GM12892 (cell line): Measurements from ENCODE around the gene DISP1.

Source experiments
- DNase-seq: peaks from one replicate; pipeline ENCODE4 v3.0.0; 2011; ENCODE audit not compliant: insufficient read length
- FAIRE-seq: peaks from 2 replicates; lab custom pipeline; 2011; peaks lifted over from hg19 to GRCh38; lab: Jason Lieb, UNC
- POLR2A ChIP-seq: IDR thresholded peaks from 2 replicates; pipeline ENCODE4 v1.6.1; 2011; ENCODE audit warnings: low read depth, low read length, control low read depth
- POLR2AphosphoS5 ChIP-seq: IDR thresholded peaks from 2 replicates; pipeline ENCODE4 v1.6.1; 2011; ENCODE audit warnings: low read depth, low read length, control low read depth
- TAF1 ChIP-seq: IDR thresholded peaks from 2 replicates; pipeline ENCODE4 v1.6.1; 2011; ENCODE audit warnings: low read depth, mild to moderate bottlenecking, control low read depth, low read length, borderline replicate concordance

The DISP1 gene

GRCh38 chr1:222801067-222801466 is 13.8 kb upstream of the DISP1 start:
- no peak for DNase-seq
- no peak for TF ChIP-seq POLR2AphosphoS5
- TF ChIP-seq TAF1: no peak
- TF ChIP-seq POLR2A: no peak
- no peak for FAIRE-seq

- FAIRE-seq: no peak
- no peak for TF ChIP-seq POLR2AphosphoS5
- no peak for TF ChIP-seq TAF1
- no peak for TF ChIP-seq POLR2A
- DNase-seq: no peak
Observed at GRCh38 chr1:222811671-222812070, 3.2 kb upstream of the DISP1 start.

GRCh38 chr1:222813866-222814535 is 838 bp upstream of the DISP1 start:
- FAIRE-seq (peak; percentile 14), DNase-seq (no peak)
- no peak for TF ChIP-seq POLR2A

GRCh38 chr1:222815440-222815765 is 564 bp downstream of the DISP1 start:
- TF ChIP-seq TAF1: no peak
- TF ChIP-seq POLR2AphosphoS5: no peak
- TF ChIP-seq POLR2A: no peak
- DNase-seq (no peak), FAIRE-seq (no peak)

GRCh38 chr1:222817529-222817928 is 2.7 kb downstream of the DISP1 start:
- no peak for DNase-seq
- no peak for FAIRE-seq
- TF ChIP-seq TAF1: no peak
- no peak for TF ChIP-seq POLR2A
- TF ChIP-seq POLR2AphosphoS5: no peak

GRCh38 chr1:222818171-222818570 is 3.3 kb downstream of the DISP1 start:
- TF ChIP-seq POLR2AphosphoS5: no peak
- no peak for TF ChIP-seq POLR2A
- no peak for TF ChIP-seq TAF1
- FAIRE-seq (no peak), DNase-seq (no peak)

- no peak for TF ChIP-seq TAF1
- no peak for TF ChIP-seq POLR2AphosphoS5
- no peak for TF ChIP-seq POLR2A
- FAIRE-seq (no peak), DNase-seq (no peak)
Observed at GRCh38 chr1:222820171-222820712, 5.4 kb downstream of the DISP1 start.

GRCh38 chr1:222821239-222821638 is 6.4 kb downstream of the DISP1 start:
- no peak for DNase-seq
- no peak for FAIRE-seq
- TF ChIP-seq POLR2AphosphoS5 (no peak), TAF1 (no peak), POLR2A (no peak)

GRCh38 chr1:222823695-222824094 is 8.9 kb downstream of the DISP1 start:
- DNase-seq: no peak
- FAIRE-seq: no peak
- TF ChIP-seq POLR2A: no peak

- DNase-seq: no peak
- FAIRE-seq: no peak
- TF ChIP-seq POLR2A (no peak), TAF1 (no peak), POLR2AphosphoS5 (no peak)
Observed at GRCh38 chr1:222824641-222825040, 9.8 kb downstream of the DISP1 start.

- FAIRE-seq (no peak), DNase-seq (no peak)
- no peak for TF ChIP-seq POLR2AphosphoS5
- no peak for TF ChIP-seq TAF1
- no peak for TF ChIP-seq POLR2A
Observed at GRCh38 chr1:222828939-222829338, 14.1 kb downstream of the DISP1 start.

- TF ChIP-seq POLR2AphosphoS5 (no peak), TAF1 (no peak), POLR2A (no peak)
- DNase-seq (no peak), FAIRE-seq (no peak)
Observed at GRCh38 chr1:222829868-222830267, 15.0 kb downstream of the DISP1 start.

GRCh38 chr1:222833356-222833876 is 18.6 kb downstream of the DISP1 start:
- FAIRE-seq: peak; percentile 5
- no peak for TF ChIP-seq TAF1
- no peak for TF ChIP-seq POLR2AphosphoS5
- TF ChIP-seq POLR2A: no peak
- no peak for DNase-seq
